Hematopoietic multipotent progenitor cell (in vitro differentiated cells): ENCODE measurements around the gene NOS2. TPM values are rescaled to one million over a fixed set of nuclear protein-coding genes. Genes with fewer than 3 reads are reported as not detected.
"Not testable (repeated sequence)": the region's sequence is repeated elsewhere in the genome, so short reads cannot be mapped to it uniquely, and the experiment has no call there.

Experiments used
- DNase-seq, 3 donors: peaks; one replicate each; pipeline ENCODE4 v3.0.0-alpha.2; 2011 to 2015; ENCODE audit warnings: low read depth in 2 of 3, low spot score in 2 of 3
- small RNA-seq: library from RNA; depleted of rRNA; stranded (forward); fragments of <200 nt; gene quantifications from one replicate; pipeline ENCODE3, GENCODE V24; 2012
- total RNA-seq: library from RNA; depleted of rRNA; stranded (reverse); fragments of >200 nt; gene quantifications from one replicate; pipeline ENCODE4 v1.2.3, GENCODE V29; 2012

NOS2 gene
- total RNA-seq, 1 donor, result under 0.01 TPM

DNA sequence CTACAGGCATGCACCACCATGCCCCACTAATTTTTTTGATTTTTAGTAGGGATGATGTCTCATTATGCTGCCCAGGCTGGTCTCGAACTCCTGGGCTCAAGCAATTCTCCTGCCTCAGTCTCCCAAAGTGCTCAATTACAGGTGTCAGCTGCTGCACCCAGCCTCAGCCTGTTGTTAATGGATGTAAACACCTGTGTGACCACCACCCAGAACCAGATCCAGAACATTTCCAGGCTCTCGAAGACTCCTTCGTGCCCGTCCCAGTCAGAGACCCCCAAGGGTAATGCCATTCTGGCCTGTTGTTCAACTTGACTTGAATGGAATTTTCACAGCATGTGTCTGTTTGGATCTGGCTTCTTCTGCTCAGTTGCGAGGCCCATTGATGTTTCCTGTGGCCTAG, 59.8 kb downstream of the NOS2 start:
- DNase-seq, result not testable (repeated sequence)

DNA sequence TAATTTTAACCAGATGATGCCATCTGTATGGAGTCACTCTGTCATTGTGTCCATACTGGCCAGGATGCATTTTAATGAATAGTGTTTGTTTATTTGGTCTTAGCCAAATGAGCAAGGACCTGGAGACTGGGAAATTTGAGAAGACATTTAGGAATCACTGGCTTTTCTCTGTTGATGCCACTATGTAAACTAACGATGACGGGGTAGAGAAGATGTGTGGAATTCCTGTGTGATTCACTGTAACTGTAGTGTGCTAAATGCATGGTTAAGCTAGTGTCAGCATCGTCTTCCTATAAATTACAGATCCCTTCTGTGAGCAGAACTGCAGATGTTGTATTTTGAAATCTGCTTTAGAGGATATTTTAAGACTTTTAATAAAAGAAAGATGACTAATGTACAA, 66.6 kb downstream of the NOS2 start:
- no peak for DNase-seq

- not testable (repeated sequence) for DNase-seq
These were observed 67.6 kb downstream of the NOS2 start for GRCh38 chr17:27732746-27733145.

GRCh38 chr17:27725982-27726381, 74.3 kb downstream of the NOS2 start:
- DNase-seq, result not testable (repeated sequence)

DNA sequence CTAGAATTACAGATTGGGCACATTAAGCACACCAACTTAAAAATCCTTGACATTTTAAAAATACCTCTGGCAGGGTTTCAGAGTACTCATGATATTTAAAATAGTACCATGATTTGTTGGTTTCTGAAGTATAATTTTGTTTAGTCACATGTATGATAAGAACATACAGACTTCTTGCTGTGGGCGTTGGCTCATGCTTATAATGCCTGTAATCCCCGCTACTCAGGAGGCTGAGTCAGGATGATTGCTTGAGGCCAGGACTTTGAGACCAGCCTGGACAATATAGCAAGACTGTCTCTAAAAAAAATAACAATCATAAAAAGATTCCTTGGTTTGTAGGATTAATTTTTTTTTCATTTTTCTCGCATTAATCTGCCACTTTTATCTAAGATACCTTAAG, 78.5 kb downstream of the NOS2 start:
- no peak for DNase-seq

Small RNA genes lying within 50 kb of the gene (small RNA-seq; reads per million reads assigned to genes)
- gene AC130289.1 (not detected), gene AC130289.2 (not detected)

Other genes starting within 250 kb of the NOS2 start
- gene LGALS9, start 169.3 kb downstream of the NOS2 start, total RNA-seq, result 328 TPM
- gene LYRM9, start 92.8 kb upstream of the NOS2 start, total RNA-seq, result 16.4 TPM
- 45.8 TPM for gene NLK, start 242.1 kb upstream of the NOS2 start, total RNA-seq